Activated CD4-positive, CD25-positive, alpha-beta regulatory T cell treated with anti-CD3 and anti-CD28 coated beads, Interleukin-2, amount 50 U/mL, for 72 hours (primary cell): Measurements from ENCODE around the gene TPM1.
"Not testable (repeated sequence)": the region's sequence is repeated elsewhere in the genome, so short reads cannot be mapped to it uniquely, and the experiment has no call there.

Source experiments
- DNase-seq: peaks from one replicate; pipeline ENCODE4 v3.0.0; 2021

Gene TPM1

GRCh38 chr15:63041974-63042876, at the start of gene TPM1:
TSS of gene TPM1 (plus strand) at chr15:63042747. CDS start at chr15:63042830, 83 bp downstream.
- DNase-seq, result no peak

- no peak for DNase-seq
These were observed 49.5 kb upstream of the TPM1 start for GRCh38 chr15:62993066-62993465.

GRCh38 chr15:62993632-62994031, 48.9 kb upstream of the TPM1 start:
- not testable (repeated sequence) for DNase-seq

- no peak for DNase-seq
These were observed 48.1 kb upstream of the TPM1 start for GRCh38 chr15:62994439-62994838.

- no peak for DNase-seq
These were observed 47.4 kb upstream of the TPM1 start for GRCh38 chr15:62994975-62995681.

- no peak for DNase-seq
These were observed 45.1 kb upstream of the TPM1 start for GRCh38 chr15:62997441-62997840.

- DNase-seq, result no peak
These were observed 44.2 kb upstream of the TPM1 start for GRCh38 chr15:62998262-62998890.

- DNase-seq, result no peak
These were observed 43.4 kb upstream of the TPM1 start for GRCh38 chr15:62999178-62999577.

- DNase-seq, result no peak
These were observed 42.5 kb upstream of the TPM1 start for GRCh38 chr15:62999923-63000561.

- no peak for DNase-seq
These were observed 41.8 kb upstream of the TPM1 start for GRCh38 chr15:63000706-63001105.

GRCh38 chr15:63004211-63004610, 38.3 kb upstream of the TPM1 start:
- no peak for DNase-seq

- DNase-seq, result no peak
These were observed 36.3 kb upstream of the TPM1 start for GRCh38 chr15:63006032-63006878.

- no peak for DNase-seq
These were observed 34.1 kb upstream of the TPM1 start for GRCh38 chr15:63008333-63009049.

- no peak for DNase-seq
These were observed 32.2 kb upstream of the TPM1 start for GRCh38 chr15:63010386-63010785.

- no peak for DNase-seq
These were observed 31.4 kb upstream of the TPM1 start for GRCh38 chr15:63010920-63011693.

GRCh38 chr15:63012444-63012843, 30.1 kb upstream of the TPM1 start:
- no peak for DNase-seq

- no peak for DNase-seq
These were observed 29.3 kb upstream of the TPM1 start for GRCh38 chr15:63013052-63013808.

GRCh38 chr15:63014578-63014977, 28.0 kb upstream of the TPM1 start:
- DNase-seq, result no peak

- DNase-seq, result no peak
These were observed 26.9 kb upstream of the TPM1 start for GRCh38 chr15:63015618-63016017.

- DNase-seq, result no peak
These were observed 26.3 kb upstream of the TPM1 start for GRCh38 chr15:63016234-63016633.
